Retinal pigment epithelial cell (primary cell): ENCODE measurements around the gene MAP2.
A peak's percentile ranks its signal among the peaks of the same experiment; 100 is the strongest.

Experiments
- DNase-seq: peaks from one replicate; pipeline ENCODE4 v3.0.0-alpha.2; 2010; ENCODE audit warnings: low read depth
- H3K4me3 ChIP-seq: 2 replicates; pipeline ENCODE4 v1.5.1; 2011; ENCODE audit warnings: mild to moderate bottlenecking, low read length, control low read depth, moderate library complexity
- TF ChIP-seq, protein P1 (sequence below): conservative IDR thresholded peaks from 2 replicates; pipeline ENCODE4 v1.5.1; 2011; ENCODE audit warnings: low read depth, low read length, control low read depth, inconsistent platforms

MAP2 gene

DNA sequence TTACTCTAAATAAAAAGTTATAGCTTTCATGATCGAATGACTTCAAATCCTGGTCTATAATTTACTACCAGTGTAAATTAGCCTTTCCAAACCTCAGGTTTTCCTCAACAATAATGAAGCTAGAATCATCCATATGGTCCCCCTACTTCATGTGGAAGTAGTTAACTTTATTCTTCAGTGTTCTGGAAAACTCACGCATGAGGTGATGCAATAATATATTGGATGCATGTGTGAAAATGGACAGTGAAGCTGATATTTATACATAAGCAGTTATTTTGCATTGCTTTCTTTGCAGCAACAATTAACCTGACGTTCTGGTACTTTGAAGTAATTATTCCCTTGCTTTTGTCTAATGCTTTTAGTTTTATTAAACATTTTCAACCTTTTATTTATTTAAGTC, 329.2 kb downstream of the MAP2 start:
- TF ChIP-seq, protein P1, sequence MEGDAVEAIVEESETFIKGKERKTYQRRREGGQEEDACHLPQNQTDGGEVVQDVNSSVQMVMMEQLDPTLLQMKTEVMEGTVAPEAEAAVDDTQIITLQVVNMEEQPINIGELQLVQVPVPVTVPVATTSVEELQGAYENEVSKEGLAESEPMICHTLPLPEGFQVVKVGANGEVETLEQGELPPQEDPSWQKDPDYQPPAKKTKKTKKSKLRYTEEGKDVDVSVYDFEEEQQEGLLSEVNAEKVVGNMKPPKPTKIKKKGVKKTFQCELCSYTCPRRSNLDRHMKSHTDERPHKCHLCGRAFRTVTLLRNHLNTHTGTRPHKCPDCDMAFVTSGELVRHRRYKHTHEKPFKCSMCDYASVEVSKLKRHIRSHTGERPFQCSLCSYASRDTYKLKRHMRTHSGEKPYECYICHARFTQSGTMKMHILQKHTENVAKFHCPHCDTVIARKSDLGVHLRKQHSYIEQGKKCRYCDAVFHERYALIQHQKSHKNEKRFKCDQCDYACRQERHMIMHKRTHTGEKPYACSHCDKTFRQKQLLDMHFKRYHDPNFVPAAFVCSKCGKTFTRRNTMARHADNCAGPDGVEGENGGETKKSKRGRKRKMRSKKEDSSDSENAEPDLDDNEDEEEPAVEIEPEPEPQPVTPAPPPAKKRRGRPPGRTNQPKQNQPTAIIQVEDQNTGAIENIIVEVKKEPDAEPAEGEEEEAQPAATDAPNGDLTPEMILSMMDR, result no peak
- H3K4me3 ChIP-seq, result no peak overlapping the region
- DNase-seq, result no peak

DNA sequence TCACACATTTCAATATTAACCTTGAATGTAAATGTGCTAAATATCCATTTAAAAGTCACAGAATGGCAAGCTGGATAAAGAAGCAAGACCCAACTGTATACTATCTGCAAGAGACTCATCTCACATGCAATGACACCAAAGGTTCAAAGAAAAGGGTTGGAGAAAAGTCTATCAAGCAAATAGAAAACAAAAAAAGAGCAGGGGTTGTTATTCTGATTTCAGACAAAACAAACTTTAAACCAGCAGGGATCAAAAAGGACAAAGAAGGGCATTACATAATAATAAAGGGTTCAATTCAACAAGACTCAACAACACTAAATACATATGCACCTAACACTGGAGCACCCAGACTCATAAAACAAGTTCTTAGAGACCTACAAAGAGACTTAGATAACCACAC, 333.3 kb downstream of the MAP2 start:
- DNase-seq, result no peak
- H3K4me3 ChIP-seq, result no peak overlapping the region
- TF ChIP-seq, protein P1, result no peak

DNA sequence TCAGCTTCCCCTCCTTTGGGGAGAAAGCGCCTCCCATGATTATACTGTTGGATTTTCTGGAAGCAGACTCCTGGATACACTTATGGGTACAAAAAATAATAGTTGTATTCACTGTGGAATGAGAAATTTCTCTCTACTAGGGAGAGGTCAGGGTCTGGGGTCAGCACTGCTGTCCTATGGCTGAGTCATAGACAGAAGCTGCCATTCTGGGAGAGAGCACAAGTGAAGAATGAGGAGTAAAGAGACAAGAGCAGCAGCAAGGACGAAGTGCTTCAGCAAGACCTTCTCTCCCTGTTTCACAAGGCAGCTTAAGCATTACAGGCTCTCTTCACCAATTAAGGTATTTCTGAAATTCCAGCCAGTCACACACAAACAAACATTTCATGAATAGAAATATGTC, 337.7 kb downstream of the MAP2 start:
- DNase-seq, result no peak
- H3K4me3 ChIP-seq, result no peak overlapping the region
- TF ChIP-seq, protein P1, result no peak

DNA sequence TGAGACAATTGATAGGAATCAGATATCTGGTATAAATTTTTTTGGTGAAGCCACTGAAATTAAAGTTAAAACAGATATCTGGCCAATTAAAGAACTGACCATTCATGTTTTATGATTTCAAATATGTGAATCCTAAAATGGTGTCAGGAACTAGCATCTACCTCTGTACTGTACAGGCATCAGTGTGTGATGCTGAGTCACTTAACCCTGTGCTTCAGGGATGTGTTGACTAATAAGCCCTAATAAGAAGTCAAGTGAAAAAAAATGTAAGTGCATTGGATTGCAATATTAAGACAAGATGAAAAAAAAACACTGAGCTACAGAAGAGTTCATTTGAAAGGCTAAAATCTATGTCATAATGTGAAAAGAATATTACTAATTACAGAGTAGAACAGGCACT, 338.7 kb downstream of the MAP2 start:
- TF ChIP-seq, protein P1, result no peak
- no peak overlapping the region for H3K4me3 ChIP-seq
- peak; percentile 78 for DNase-seq

DNA sequence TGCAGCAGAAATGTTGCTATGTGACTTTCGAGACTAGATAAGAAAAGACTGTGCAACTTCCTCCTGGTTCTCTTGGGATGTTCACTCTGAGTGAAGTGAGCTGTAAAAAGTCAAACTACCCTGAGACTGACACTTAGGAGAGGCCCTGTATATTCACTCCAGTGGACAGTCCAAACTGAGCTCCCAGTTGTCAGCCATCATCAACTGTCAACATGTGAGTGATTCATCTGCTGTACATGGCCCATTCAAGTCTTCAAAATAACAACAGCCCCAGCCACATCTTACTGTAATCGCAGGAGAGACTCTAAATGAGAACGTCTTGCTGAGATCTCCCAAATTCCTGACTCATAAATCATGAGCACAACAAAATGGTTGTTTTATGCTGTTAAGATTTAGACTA, 339.3 kb downstream of the MAP2 start:
- no peak overlapping the region for H3K4me3 ChIP-seq
- TF ChIP-seq, protein P1, result no peak
- no peak for DNase-seq

DNA sequence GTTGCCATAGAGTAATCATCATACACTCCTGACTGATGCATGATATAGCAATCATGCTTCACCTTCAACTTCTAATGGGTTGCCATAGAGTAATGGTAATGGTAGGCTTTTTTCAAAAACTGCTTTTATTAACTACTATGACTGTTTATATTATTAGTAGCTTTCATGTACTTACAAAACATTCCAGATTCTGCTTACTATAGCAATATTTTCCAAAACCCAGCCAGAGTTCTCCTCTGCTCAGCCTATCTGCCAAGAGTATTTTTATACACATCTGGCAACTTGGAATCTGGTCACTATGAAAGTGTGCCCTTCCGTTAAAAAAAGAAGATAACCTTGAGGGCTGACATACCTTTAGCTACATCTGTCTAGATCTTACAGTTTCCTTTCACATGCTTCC, 342.8 kb downstream of the MAP2 start:
- TF ChIP-seq, protein P1, result no peak
- no peak overlapping the region for H3K4me3 ChIP-seq
- DNase-seq, result no peak

DNA sequence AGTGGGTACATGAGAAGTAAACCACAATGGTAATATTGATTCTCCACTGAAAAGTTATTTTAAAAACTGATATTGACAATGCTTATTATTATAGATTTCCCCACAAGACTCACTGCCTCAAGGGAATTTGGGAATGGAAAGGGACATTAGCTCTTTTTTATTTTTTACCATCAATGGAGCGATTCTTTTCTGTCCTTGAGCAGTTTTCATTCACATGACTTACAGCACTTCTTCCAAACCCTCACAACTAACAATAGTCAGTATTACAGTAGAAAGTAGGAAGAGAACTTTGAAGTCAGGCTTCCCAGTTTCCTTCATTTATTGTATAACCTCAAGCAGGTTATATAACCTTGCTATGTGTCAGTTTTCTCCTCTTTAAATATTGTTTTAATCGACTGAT, 343.5 kb downstream of the MAP2 start:
- TF ChIP-seq, protein P1, result no peak
- DNase-seq, result no peak

More for the DNA sequence above, 343.5 kb downstream of the MAP2 start:
- no peak overlapping the region for H3K4me3 ChIP-seq
